Measurements from ENCODE around the gene MAP3K6.

Gene MAP3K6

GRCh38 chr1:27365372-27366112 is 1.2 kb downstream of the MAP3K6 start:
- CTCF ChIA-PET, result interaction anchor here (0.7 to 10.4 kb wide), 34 partner anchors 12 to 319 kb away, joined by 3 to 187 read pairs (median 6); partner anchors contain the start of genes CD164L2, GPR3, IFI6 and SYTL1

GRCh38 chr1:27364696-27365371 is 1.9 kb downstream of the MAP3K6 start:
- CTCF ChIA-PET, result interaction anchor here (0.7 to 10.4 kb wide), 27 partner anchors 11 to 305 kb away, joined by 3 to 187 read pairs (median 7); partner anchors contain the start of genes GPR3 and SYTL1
- TF ChIP-seq CTCF (IDR thresholded peaks at IDR 0.05; ENCODE audit: insufficient read depth, low read length, missing control alignments), result no peak
- H3K4me3 ChIP-seq (ENCODE audit: low read depth, low read length), result peak overlapping the region; percentile 52

More at GRCh38 chr1:27365372-27366112, 1.2 kb downstream of the MAP3K6 start:
- peak; percentile 42 for DNase-seq (ENCODE audit: low read depth, low spot score)
- POLR2A ChIA-PET, result interaction anchor here (0.9 to 2.3 kb wide), 7 partner anchors 9 to 253 kb away, joined by 3 to 31 read pairs (median 5); no protein-coding TSS in a partner anchor
- H3K4me3 ChIP-seq (ENCODE audit: low read depth, low read length), result peak overlapping the region; percentile 63
- TF ChIP-seq CTCF (IDR thresholded peaks at IDR 0.05; ENCODE audit: insufficient read depth, low read length, missing control alignments), result no peak

GRCh38 chr1:27363766-27364695 is 2.7 kb downstream of the MAP3K6 start:
- no peak overlapping the region for H3K4me3 ChIP-seq (ENCODE audit: low read depth, low read length)
- CTCF ChIA-PET, result interaction anchor here (1.4 to 10.4 kb wide), 9 partner anchors 10 to 244 kb away, joined by 3 to 187 read pairs (median 26); partner anchors contain the start of gene GPR3
- POLR2A ChIA-PET, result no interaction called here
- DNase-seq (ENCODE audit: low read depth, low spot score), result no peak
- TF ChIP-seq CTCF (IDR thresholded peaks at IDR 0.05; ENCODE audit: insufficient read depth, low read length, missing control alignments), result no peak

More at GRCh38 chr1:27364696-27365371, 1.9 kb downstream of the MAP3K6 start:
- no peak for DNase-seq (ENCODE audit: low read depth, low spot score)
- POLR2A ChIA-PET, result interaction anchor here (0.9 to 2.3 kb wide), 7 partner anchors 9 to 253 kb away, joined by 3 to 31 read pairs (median 5); no protein-coding TSS in a partner anchor

- POLR2A ChIA-PET, result interaction anchor here (0.6 to 0.7 kb wide), 3 partner anchors 10 to 12 kb away, joined by 3 read pairs; no protein-coding TSS in a partner anchor
- CTCF ChIA-PET, result interaction anchor here (1.0 to 10.4 kb wide), 8 partner anchors 8 to 246 kb away, joined by 3 to 187 read pairs (median 6); no protein-coding TSS in a partner anchor
- H3K4me3 ChIP-seq (ENCODE audit: low read depth, low read length), result no peak overlapping the region
- no peak for TF ChIP-seq CTCF (IDR thresholded peaks at IDR 0.05; ENCODE audit: insufficient read depth, low read length, missing control alignments)
- no peak for DNase-seq (ENCODE audit: low read depth, low spot score)
These were observed 5.2 kb downstream of the MAP3K6 start for GRCh38 chr1:27361553-27361952.

- TF ChIP-seq CTCF (IDR thresholded peaks at IDR 0.05; ENCODE audit: insufficient read depth, low read length, missing control alignments), result no peak
- DNase-seq (ENCODE audit: low read depth, low spot score), result no peak
- ChIA-PET POLR2A (no interaction called here), CTCF (interaction anchor here (1.6 to 10.4 kb wide), 3 partner anchors 7 to 28 kb away, joined by 5 to 187 read pairs (median 9); no protein-coding TSS in a partner anchor)
- H3K4me3 ChIP-seq (ENCODE audit: low read depth, low read length), result no peak overlapping the region
These were observed 5.7 kb downstream of the MAP3K6 start for GRCh38 chr1:27361044-27361402.

All from AG04449 (cell line).